HG02798 (cell line): ENCODE measurements around the gene SNCA.

Source experiments
- ATAC-seq: cut with Tn5 transposase; IDR thresholded peaks from one replicate; pipeline ENCODE4 v1.9.1; 2021; ENCODE audit warnings: mild to moderate bottlenecking; ENCODE audit not compliant: unreplicated experiment, poor library complexity

The SNCA gene

DNA sequence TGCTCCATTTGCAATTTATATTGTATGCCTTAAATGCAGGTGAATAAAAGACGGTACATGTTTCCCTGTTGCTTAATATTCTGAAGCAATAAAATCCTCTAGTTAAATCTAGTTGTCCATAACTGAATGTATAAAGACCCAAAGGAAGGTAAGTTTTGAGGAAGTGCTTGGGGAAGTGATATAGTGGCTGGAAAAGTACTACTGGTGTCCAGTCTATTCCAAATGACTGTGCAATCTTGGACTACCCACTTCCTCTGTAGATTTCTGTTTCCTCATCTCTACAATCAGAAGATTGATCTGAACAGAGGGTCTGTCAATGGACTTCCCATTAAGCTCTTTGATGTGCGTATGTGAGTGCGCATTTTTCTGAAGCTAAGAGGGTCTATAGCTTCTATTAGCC lies 17.0 kb downstream of the SNCA start:
- no peak for ATAC-seq

DNA sequence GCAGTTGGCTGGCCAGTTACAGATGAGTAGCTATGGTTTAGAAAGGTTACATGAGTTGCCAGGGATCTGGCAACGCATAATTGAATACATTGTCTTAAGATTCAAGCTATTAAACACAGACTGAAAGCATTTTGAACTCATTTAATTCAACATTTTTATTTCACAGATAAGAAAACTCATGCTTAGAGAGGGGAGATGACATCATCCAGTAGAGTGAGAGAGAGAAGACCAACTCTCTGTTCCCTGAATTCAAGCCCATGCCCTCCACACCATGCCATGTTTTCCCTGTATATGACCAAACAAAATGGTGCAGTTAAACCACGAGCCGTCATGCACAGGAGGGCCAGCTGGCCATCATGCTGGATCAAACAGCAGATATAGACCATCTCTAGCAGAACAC lies 22.6 kb downstream of the SNCA start:
- ATAC-seq, result no peak

DNA sequence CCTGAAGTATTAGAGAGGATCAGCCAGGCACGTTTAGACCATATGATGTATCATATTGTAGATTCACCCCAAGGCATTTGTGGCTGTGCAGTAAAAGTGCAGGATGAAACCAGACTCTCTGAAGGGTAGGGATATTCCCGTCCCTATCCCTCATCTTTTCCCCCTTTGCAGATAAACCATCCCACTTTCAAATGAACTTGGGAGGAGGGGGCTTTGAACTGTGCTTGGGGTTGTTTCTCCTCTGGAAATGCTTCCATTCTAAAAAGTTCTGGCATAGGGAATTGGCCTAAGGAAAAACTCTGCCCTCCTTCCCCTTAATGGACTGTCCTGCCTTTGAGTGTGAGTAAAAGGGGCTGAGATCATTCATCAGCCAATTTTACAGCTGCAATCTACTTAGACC lies 23.8 kb downstream of the SNCA start:
- ATAC-seq, result no peak

DNA sequence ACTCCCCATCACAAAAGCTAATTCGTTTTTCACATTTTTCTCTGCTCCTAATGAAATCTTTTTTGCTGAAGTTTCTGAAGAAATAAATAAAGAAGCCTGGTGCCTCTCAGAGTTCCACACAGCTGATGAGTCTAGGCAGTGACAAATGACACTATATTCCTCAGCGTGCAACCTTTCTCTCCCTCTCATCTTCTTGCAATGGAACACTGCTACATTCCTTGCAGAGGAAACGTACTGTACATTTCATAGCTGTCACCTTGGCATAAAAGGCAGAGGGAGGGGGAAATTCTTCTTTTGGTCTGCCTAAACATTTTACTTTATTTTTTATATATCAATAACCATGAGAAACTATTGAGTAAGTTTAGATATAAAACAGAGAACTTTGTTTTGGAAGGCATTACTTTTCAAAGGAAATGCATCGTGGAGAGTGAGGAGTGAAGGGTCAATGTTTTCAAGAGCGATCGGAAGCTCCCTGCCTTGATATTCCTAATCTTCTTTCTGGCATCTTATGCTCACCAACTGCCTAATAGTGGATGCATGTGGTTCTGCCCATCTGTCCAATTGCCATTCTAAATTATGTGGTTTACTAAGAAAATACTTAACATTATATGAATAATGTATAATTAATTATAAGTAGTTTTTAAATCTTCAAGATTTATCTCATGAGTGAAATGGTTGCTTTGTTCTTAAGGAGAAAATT lies 29.4 kb downstream of the SNCA start:
- no peak for ATAC-seq

DNA sequence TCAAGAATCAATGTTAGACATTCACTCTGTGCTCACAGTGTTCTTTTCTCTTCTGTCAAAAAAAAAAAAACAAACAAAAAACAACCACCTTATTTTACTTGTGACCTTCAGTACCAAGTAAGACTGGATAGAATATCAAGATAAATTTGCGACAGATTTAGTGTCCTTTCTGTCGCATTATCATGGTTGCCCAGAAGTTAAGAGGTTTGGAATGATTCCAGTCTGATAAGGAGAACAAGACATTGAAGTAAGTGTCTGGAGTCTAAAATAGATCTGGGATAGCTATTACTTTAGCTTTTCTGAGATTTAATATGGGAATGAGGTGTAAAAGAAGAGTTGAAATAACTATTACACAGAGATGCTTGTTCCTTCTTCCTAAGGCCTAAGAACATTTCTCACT lies 31.7 kb downstream of the SNCA start:
- no peak for ATAC-seq

DNA sequence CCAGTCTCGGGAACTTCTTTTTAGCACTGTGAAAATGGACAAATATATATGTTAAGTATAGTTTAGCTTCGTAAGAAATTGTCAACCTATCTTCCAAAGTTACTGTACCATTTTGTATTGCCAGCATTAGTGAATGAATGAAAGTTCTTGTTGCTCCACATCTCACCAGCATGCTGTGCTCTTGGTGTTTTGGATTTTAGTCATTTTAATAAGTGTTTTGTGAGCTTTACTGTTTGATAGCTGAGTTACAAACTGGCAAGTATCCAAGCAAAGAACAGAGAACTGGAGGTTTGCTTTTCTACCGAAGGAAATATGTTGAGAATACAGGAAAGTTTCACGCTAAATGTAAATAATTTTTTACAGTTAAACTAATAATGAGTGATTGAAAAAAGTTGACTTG lies 33.0 kb downstream of the SNCA start:
- ATAC-seq, result no peak

DNA sequence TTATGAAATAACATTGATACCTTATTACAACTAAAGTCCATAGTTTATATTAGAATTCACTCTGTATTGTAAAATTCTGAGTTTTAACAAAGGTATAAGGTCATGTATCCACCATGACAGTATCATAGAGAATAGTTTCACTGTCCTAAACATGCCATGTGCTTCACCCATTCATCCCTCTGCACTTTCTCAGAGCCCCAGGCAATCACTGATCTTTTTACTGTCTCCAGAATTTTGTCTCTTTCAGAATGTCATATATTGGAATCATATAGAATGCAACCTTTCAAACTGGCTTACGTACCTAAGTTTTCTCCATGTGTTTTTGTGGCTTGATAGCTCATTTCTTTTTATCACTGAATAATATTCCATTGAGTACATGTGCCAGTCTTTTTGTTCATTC lies 33.9 kb downstream of the SNCA start:
- no peak for ATAC-seq

DNA sequence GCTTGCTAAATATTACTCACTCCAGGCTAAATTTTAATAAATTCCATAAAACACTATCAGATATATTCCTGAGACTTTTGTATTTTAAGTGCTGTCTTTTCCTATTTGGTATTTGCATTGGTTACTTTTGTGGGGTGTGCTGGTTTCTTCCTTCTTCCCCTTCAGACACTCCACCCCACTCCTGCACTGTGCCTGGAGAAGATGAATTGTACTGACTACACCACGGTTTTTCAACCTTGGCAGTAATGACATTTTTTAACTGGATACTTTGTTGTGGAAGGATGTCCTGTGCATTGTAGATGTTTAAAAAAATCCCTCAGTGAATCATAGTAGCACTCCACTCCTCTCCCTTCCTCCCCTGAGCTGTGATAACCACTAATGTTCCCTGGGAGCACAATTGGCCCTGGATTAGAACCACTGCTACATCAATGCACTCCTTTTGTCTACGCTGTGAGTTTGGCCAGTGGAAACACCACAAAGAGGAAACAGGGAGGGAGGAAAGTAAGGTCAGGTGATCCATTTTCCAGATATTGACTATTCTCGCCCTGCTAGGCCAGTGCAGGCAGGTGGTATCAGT lies 36.3 kb downstream of the SNCA start:
- no peak for ATAC-seq

DNA sequence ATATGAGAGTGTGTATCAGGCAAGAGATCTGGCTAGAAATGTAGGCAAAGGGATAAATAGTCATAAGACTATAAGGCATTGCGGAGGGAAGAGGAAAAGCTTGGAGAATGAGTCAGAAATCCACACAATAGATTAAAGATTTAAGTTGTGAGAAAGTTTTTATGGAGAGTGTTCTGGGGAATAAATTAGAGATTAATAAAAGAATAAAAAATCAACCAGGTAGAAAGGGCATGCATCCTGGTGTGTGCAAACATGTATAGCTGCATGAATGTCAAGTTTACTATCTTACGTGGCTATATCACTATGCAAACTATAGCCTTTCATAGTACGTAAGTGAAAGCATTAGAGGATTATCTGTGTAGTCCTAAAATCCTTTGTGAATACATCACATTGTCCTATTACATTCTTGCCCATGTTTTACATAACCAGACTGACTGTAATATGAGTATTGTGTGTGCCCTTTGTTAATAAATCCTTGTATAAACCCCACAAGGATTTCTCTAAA lies 36.9 kb downstream of the SNCA start:
- no peak for ATAC-seq

DNA sequence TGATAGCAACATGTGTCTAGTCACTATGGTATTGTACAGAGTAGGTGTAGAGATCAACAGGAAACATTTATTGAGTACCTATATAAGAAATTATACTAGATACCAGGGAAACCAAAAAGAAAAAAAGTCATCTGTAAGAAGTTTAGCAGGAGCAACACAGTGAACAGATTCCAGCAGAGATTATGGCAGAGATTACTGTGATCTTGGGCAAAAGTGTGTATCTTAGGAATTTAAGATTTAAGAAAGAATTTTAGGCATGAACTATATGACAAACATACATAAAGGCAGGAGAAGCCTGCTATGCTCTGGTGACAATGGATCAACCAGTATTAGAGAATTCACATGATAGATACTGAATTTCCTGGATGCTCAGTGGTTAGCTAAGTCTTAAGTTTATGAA lies 37.9 kb downstream of the SNCA start:
- no peak for ATAC-seq

DNA sequence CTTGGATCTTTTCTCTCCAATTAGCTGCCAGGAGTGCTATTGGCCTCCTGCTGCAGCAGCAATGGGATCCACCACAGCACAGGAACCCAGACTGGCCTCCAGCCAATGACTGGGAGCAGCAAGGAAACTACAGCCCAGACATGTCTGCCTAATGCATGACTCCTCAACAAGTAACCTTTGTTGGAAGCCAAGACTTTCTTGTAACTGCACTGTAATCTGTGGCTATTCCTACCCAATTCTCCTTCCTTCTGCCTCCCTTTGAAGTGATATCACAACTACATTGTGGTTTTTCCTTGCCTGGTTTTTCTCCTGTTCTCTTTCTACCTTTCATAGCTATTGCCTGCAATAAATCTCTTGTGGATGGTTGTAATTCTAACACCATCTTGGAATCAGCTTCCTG lies 39.8 kb downstream of the SNCA start:
- no peak for ATAC-seq

DNA sequence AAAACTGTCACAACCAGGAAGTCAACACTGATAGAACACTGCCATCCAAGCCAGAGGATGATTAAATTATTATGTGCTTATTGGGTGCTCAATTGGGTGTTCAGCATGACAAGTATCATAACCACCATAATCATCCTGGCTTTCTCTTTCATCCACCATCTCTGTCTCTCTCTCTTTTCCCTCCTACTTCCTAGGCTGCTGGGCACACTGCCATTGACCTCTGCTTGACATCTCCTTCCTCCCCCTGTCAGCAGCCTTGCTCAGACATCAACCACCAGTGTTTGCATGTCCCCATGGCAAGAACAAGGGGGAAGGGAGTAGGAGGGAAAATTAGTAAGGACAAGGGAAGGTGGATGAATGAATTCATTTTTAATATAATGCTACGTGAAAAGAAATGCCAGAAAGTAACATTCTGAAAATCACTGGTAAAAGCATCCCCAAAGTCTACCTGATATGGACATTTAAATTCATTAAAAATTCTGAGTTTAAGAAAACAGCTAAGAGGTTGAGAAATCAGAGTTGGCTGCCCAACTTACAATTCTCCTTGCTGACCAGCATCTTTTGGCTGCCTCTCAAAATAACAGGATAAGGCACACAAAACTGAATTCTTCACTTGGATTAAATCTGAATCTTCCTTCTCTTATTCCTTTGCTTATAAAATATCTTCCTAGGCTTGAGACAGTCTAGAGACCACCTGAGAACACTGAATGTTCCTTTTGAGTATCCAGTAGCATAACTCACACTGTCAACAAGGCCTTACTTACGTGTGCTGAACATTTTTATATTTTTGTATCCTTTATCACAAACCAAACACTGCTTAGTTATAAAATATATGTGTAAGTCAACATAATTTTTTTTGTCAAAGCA lies 48.5 kb downstream of the SNCA start:
- no peak for ATAC-seq

DNA sequence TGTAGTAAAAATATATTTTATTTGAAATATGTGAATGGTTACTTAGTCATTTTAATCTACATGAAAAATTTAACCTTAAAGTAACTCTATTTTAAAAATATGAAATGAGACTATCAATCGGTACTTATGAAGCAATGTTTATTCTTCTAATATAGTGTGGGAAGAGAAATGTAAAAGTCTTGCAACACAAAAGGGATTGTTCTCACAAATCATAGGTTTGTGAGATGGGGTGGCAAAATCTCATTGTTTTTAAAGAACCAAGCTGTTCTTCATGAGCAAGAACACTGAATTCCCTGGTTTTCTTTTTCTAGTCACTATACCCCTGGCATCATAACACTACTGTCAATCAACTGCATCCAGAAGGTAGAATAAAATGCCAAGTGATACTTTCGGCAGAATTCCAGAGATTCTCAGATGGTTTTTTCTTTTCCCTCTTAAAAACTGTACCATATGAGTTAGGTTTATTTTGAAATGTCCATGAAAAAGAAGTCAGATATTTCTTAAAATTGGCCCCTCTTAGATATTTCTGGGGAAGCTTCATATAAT lies 52.2 kb downstream of the SNCA start:
- no peak for ATAC-seq

DNA sequence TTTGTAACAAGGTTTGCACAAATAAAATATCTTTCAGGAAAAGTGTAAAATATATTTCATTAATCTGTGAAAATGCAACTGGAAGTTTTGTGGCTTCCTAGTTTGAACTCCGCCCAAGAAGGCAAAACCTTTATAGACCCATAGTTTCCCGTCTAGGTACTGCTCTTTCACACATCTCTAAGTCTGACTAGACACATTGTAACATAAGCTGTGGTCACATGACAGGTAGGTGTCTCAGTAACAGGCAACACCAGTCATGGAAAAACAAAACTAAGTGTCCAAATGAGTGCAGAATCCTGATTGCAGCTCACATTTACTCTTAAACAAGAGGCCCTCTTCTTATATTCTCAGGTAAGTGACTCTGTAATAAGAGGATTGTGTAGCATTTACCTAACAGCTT lies 55.6 kb downstream of the SNCA start:
- ATAC-seq, result no peak

DNA sequence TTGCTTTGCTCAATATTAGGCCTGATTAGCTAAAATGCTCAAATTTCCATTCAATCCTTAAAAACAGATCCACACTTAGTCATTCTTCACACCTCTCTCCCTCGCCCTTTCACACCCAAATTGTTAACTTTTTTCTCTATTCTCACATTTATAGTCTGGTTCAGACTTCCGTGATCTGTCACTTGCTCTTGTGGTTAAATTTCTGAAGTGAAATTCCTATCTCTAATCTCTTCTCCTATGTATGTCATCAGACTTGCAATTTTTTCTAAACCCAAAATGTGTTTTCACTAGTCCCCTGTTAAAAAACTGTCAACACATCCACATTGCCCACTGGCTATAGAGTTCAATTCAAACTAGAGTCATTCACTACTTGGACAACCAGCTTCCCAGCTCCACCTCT lies 63.2 kb downstream of the SNCA start:
- ATAC-seq, result no peak

DNA sequence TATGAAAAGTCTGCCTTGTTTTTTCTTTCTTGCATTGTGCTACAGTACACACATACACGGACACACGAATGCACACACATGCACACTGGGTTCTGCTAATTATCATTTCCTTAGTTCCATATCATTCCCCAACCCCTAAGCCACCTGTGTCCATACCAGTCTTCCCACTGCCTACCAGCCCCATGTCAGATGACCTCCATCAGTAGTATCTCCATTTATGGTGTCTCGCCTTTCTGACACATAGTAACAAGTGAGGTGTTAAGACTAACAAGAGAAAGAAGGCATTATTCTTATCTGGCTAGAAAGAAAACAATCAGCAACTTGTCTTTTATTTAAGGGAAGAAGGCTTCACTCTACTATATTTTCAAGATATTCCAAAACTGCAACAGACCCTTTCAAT lies 67.1 kb downstream of the SNCA start:
- ATAC-seq, result no peak

DNA sequence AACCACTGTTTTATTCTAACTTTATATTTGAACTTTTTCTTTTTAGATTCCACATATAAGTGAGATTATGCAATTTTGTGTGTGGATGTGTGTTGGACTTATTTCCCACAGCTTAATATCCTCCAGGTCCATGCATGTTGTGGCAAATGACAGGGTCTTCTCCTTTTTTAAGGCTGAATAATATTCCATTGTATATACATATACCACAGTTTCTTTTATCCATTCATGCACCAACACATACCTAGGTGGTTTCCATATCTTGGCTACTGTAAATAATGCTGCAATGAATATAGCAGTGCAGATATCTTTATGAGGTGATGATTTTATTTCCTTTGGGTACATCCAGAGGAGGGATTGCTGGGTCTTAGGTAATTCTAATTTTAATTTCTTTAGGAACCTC lies 69.0 kb downstream of the SNCA start:
- no peak for ATAC-seq

DNA sequence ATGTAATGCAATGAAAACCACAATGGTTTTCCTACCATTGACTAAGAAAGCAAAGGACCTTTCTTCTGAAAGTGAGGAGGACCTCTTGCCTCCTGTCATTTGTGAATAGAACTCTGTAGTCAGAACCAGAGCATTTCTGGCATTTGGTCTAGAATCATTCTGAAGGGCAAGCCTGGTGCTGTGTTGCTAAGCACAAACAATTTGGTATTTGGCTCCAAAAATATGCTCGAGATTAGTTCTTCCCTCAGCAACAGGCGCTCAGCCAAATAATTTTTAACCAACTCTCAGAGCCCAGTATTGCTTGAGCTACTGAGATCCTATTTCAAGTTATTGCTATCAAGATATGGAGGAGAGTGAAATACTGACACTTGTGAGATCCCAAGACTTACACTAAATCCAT lies 71.0 kb downstream of the SNCA start:
- no peak for ATAC-seq

DNA sequence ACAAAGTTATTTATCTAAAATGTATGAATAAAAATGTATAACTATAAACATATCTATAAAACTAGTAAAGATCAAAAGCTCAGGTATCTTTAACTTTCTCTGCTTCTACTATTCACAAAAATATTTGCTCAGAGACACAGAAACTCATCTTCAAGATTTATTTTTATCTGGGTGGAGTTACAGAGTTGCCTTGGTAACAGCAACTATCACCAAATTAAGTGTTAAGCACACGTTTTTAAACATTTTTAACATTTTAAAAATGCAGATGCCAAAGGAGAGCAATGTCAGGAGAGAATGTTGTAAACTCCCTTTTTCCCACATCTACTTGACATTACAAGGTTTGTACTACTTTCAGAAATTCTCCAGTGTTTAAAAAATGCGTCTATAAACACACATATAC lies 71.4 kb downstream of the SNCA start:
- no peak for ATAC-seq

DNA sequence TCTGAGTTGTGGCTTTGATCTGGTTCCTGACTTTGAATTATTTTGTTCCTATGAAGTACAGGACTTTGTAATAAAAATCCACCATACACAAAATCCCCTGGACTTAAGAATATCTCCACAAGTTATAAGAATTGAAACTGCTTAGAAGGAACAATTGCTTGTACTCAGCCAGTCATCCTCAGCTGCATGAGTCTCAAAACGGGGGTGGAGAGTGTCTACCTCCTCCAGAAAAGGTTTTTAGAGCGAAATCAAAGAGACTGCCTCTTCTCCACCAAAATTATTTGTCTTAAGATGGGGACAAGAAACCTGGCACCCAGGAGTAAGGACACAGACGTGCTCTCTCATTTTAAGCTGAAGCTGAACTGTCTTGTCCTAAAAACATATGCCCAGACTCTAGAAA lies 74.7 kb downstream of the SNCA start:
- ATAC-seq, result no peak

DNA sequence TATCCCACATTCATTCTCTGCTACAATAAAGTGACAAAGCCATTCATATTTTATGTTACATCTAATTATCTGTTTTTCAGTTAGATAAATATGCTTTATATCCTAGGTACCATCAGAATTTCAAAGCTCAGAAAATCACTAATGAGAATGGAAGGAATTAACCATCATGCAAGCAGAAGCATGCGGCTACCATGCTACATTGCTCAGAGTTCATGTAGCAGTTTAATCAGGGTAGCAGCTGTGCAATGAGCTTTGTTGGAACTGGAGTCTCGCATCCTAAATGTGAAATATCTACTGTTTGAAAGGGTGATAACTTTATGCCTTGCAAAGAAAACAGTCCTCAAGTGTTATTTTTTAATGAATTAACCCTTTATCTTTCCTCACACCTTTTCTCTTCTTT lies 77.5 kb downstream of the SNCA start:
- ATAC-seq, result no peak
